HepG2 (cell line): Measurements from ENCODE around the gene NRL. TPM values are rescaled to one million over a fixed set of nuclear protein-coding genes. Genes with fewer than 3 reads are reported as not detected.

Source experiments
- HDAC6 ChIP-seq: fragments of 200-600 bp; sonication (generic); IDR thresholded peaks from 2 replicates; pipeline ENCODE4 v1.7.0; 2017; ENCODE audit warnings: mild to moderate bottlenecking, antibody characterized with exemption, low read length, low read depth
- HOXA5 ChIP-seq: sonication (generic); formaldehyde crosslinking; IDR thresholded peaks from 2 replicates; pipeline ENCODE4 v1.4.0; 2020; ENCODE audit warnings: missing genetic modification reagents
- MEIS1 ChIP-seq: sonication (generic); formaldehyde crosslinking; IDR thresholded peaks from 2 replicates; pipeline ENCODE4 v1.9.0; 2021; ENCODE audit warnings: mild to moderate bottlenecking, missing genetic modification reagents, moderate library complexity, borderline replicate concordance
- PAWR ChIP-seq: sonication (generic); formaldehyde crosslinking; IDR thresholded peaks from 2 replicates; pipeline ENCODE4 v1.4.0; 2020; ENCODE audit warnings: missing genetic modification reagents, mild to moderate bottlenecking, borderline replicate concordance
- PHF8 ChIP-seq: sonication (generic); formaldehyde crosslinking; IDR thresholded peaks from 2 replicates; pipeline ENCODE4 v1.5.0; 2020; ENCODE audit warnings: missing genetic modification reagents
- SALL2 ChIP-seq: sonication (generic); formaldehyde crosslinking; IDR thresholded peaks from 2 replicates; pipeline ENCODE4 v1.8.1; 2023; ENCODE audit warnings: mild to moderate bottlenecking, missing genetic modification reagents, inconsistent platforms
- TAF15 ChIP-seq: fragments of 200-400 bp; formaldehyde crosslinking; IDR thresholded peaks from one replicate; pipeline ENCODE4 v1.6.1; 2018; ENCODE audit warnings: mild to moderate bottlenecking, low read depth, low read length; ENCODE audit not compliant: poor library complexity, severe bottlenecking
- TBX3 ChIP-seq: fragments of 450-650 bp; IDR thresholded peaks from 2 replicates; pipeline ENCODE4 v1.6.1; 2017; ENCODE audit warnings: antibody characterized with exemption, mild to moderate bottlenecking, inconsistent platforms, borderline replicate concordance
- YY1 ChIP-seq: IDR thresholded peaks from 2 replicates; pipeline ENCODE4 v1.6.1; 2011; ENCODE audit warnings: low read length, low read depth, moderate library complexity, mild to moderate bottlenecking; ENCODE audit not compliant: insufficient read depth, insufficient replicate concordance
- ZBTB1 ChIP-seq: sonication (generic); formaldehyde crosslinking; IDR thresholded peaks from 2 replicates; pipeline ENCODE4 v1.4.0; 2020; ENCODE audit warnings: missing genetic modification reagents, borderline replicate concordance
- ZNF225 ChIP-seq: sonication (generic); formaldehyde crosslinking; IDR thresholded peaks from 2 replicates; pipeline ENCODE4 v1.4.0; 2020; ENCODE audit warnings: mild to moderate bottlenecking, missing genetic modification reagents
- ZNF432 ChIP-seq: sonication (generic); formaldehyde crosslinking; IDR thresholded peaks from 2 replicates; pipeline ENCODE4 v1.5.0; 2020; ENCODE audit warnings: missing genetic modification reagents, mild to moderate bottlenecking, borderline replicate concordance
- ZNF629 ChIP-seq: sonication (generic); formaldehyde crosslinking; conservative IDR thresholded peaks from 2 replicates; pipeline ENCODE4 v1.5.0; 2020; ENCODE audit warnings: missing genetic modification reagents
- ZNF891 ChIP-seq: sonication (generic); formaldehyde crosslinking; IDR thresholded peaks from 2 replicates; pipeline ENCODE4 v1.5.0; 2020; ENCODE audit warnings: mild to moderate bottlenecking, missing genetic modification reagents
- polyA plus RNA-seq, 8 experiments: library from polyadenylated mRNA; depleted of rRNA in 3 of 8; stranded (reverse) in 7 of 8; unstranded in 1 of 8; fragments of >200 nt; fragmentation: Illumina TruSeq in 4 of 8; extraction: Trizol in 4 of 8; gene quantifications; 2 replicates each; pipeline versions ENCODE4 v1.2.1 to v1.2.3, GENCODE V29; 2011 to 2016; ENCODE audit warnings: low read depth in 4 of 8, missing spikeins in 1 of 8, mixed read lengths in 1 of 8; ENCODE audit not compliant: insufficient read depth in 1 of 8
- total RNA-seq, 5 experiments: library from RNA; depleted of rRNA; stranded (reverse); fragments of >200 nt; fragmentation: Illumina TruSeq; extraction: Trizol; gene quantifications; 2 replicates each; pipeline ENCODE4 v1.2.3, GENCODE V29; 2016; ENCODE audit warnings: low read depth in 1 of 5
- TF ChIP-seq, protein P1 (sequence below): sonication (generic); formaldehyde crosslinking; IDR thresholded peaks from 2 replicates; pipeline ENCODE4 v1.5.0; 2020; ENCODE audit warnings: mild to moderate bottlenecking, missing genetic modification reagents
- TF ChIP-seq, protein P2 (sequence below): sonication (generic); formaldehyde crosslinking; IDR thresholded peaks from 2 replicates; pipeline ENCODE4 v1.9.0; 2021; ENCODE audit warnings: missing genetic modification reagents, mild to moderate bottlenecking, borderline replicate concordance
- TF ChIP-seq, protein P3 (sequence below): sonication (generic); formaldehyde crosslinking; IDR thresholded peaks from 2 replicates; pipeline ENCODE4 v1.4.0; 2020; ENCODE audit warnings: mild to moderate bottlenecking, missing genetic modification reagents
- TF ChIP-seq, protein P4 (sequence below): IDR thresholded peaks from 2 replicates; pipeline ENCODE4 v1.6.1; 2016; ENCODE audit warnings: missing genetic modification reagents, missing compliant biosample characterization
- TF ChIP-seq, protein P5 (sequence below): sonication (generic); formaldehyde crosslinking; IDR thresholded peaks from 2 replicates; pipeline ENCODE4 v1.8.1; 2023; ENCODE audit warnings: mild to moderate bottlenecking, missing genetic modification reagents, borderline replicate concordance
- TF ChIP-seq, protein P6 (sequence below): sonication (generic); formaldehyde crosslinking; IDR thresholded peaks from 2 replicates; pipeline ENCODE4 v1.4.0; 2020; ENCODE audit warnings: missing genetic modification reagents, borderline replicate concordance

NRL gene
- total and polyA plus RNA-seq, 2 of the 13 experiments (the other 11 are each of a cell fraction or from before 2014, with no cell fraction given), result 2.5 to 4.7 TPM

DNA sequence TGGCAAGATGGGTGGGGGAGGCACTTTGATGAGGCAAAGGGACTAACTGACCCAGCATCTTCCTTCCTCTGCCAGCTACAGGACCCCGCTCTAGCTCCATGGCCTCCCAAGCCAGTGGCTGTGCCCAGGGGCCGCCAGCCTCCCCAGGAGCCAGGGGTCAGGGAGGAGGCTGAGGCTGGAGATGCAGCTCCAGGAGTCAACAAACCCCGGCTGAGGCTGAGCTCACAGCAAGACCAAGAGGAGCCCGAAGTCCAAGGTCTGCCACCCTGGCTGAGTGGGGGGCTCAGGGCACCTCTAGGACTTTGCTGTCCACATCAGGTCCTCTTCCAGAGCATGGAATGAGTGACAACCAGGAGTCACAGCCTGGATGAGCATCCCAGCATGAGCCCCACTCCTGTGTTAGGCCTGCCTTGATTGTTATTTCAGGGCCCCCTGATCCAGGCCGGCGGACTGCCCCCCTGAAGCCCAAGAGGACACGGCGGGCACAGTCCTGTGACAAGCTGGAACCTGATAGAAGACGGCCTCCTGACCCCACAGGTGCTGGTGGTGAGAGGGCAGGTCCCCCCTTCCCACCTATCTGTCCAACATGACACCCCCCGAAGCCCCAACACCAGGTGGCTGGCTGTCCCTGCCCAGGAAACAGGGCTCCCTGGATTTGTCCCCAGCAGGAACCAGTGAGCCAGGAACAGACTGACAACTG lies 45.9 kb downstream of the NRL start (continued):
- TF ChIP-seq, protein P1, sequence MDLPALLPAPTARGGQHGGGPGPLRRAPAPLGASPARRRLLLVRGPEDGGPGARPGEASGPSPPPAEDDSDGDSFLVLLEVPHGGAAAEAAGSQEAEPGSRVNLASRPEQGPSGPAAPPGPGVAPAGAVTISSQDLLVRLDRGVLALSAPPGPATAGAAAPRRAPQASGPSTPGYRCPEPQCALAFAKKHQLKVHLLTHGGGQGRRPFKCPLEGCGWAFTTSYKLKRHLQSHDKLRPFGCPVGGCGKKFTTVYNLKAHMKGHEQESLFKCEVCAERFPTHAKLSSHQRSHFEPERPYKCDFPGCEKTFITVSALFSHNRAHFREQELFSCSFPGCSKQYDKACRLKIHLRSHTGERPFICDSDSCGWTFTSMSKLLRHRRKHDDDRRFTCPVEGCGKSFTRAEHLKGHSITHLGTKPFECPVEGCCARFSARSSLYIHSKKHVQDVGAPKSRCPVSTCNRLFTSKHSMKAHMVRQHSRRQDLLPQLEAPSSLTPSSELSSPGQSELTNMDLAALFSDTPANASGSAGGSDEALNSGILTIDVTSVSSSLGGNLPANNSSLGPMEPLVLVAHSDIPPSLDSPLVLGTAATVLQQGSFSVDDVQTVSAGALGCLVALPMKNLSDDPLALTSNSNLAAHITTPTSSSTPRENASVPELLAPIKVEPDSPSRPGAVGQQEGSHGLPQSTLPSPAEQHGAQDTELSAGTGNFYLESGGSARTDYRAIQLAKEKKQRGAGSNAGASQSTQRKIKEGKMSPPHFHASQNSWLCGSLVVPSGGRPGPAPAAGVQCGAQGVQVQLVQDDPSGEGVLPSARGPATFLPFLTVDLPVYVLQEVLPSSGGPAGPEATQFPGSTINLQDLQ (CRISPR knock-in tag), result 0 out of 2 replicates have a peak, but pooled peaks have one; percentile 29
- TF ChIP-seq TBX3, result no peak
- no peak for TF ChIP-seq MEIS1 (CRISPR knock-in tag)
- TF ChIP-seq ZNF629, result no peak
- TF ChIP-seq HOXA5 (CRISPR knock-in tag), result no peak
- TF ChIP-seq ZBTB1 (CRISPR knock-in tag), result no peak
- TF ChIP-seq PHF8, result no peak
- TF ChIP-seq TAF15, result no peak
- TF ChIP-seq, protein P2, sequence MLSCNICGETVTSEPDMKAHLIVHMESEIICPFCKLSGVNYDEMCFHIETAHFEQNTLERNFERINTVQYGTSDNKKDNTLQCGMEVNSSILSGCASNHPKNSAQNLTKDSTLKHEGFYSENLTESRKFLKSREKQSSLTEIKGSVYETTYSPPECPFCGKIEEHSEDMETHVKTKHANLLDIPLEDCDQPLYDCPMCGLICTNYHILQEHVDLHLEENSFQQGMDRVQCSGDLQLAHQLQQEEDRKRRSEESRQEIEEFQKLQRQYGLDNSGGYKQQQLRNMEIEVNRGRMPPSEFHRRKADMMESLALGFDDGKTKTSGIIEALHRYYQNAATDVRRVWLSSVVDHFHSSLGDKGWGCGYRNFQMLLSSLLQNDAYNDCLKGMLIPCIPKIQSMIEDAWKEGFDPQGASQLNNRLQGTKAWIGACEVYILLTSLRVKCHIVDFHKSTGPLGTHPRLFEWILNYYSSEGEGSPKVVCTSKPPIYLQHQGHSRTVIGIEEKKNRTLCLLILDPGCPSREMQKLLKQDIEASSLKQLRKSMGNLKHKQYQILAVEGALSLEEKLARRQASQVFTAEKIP, result no peak
- TF ChIP-seq, protein P3, sequence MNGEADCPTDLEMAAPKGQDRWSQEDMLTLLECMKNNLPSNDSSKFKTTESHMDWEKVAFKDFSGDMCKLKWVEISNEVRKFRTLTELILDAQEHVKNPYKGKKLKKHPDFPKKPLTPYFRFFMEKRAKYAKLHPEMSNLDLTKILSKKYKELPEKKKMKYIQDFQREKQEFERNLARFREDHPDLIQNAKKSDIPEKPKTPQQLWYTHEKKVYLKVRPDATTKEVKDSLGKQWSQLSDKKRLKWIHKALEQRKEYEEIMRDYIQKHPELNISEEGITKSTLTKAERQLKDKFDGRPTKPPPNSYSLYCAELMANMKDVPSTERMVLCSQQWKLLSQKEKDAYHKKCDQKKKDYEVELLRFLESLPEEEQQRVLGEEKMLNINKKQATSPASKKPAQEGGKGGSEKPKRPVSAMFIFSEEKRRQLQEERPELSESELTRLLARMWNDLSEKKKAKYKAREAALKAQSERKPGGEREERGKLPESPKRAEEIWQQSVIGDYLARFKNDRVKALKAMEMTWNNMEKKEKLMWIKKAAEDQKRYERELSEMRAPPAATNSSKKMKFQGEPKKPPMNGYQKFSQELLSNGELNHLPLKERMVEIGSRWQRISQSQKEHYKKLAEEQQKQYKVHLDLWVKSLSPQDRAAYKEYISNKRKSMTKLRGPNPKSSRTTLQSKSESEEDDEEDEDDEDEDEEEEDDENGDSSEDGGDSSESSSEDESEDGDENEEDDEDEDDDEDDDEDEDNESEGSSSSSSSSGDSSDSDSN (CRISPR knock-in tag), result peak; percentile 37; the same call in 1 of the 2 replicates
- TF ChIP-seq, protein P4, sequence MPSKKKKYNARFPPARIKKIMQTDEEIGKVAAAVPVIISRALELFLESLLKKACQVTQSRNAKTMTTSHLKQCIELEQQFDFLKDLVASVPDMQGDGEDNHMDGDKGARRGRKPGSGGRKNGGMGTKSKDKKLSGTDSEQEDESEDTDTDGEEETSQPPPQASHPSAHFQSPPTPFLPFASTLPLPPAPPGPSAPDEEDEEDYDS (CRISPR knock-in tag), result no peak
- TF ChIP-seq ZNF891, result peak; percentile 67; the same call in 1 of the 2 replicates
- TF ChIP-seq, protein P5, sequence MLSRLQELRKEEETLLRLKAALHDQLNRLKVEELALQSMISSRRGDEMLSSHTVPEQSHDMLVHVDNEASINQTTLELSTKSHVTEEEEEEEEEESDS (CRISPR knock-in tag), result no peak
- no peak for TF ChIP-seq PAWR (CRISPR knock-in tag)
- TF ChIP-seq ZNF225 (CRISPR knock-in tag), result peak; percentile 65; the same call in 1 of the 2 replicates
- TF ChIP-seq SALL2 (CRISPR knock-in tag), result no peak
- TF ChIP-seq, protein P6, sequence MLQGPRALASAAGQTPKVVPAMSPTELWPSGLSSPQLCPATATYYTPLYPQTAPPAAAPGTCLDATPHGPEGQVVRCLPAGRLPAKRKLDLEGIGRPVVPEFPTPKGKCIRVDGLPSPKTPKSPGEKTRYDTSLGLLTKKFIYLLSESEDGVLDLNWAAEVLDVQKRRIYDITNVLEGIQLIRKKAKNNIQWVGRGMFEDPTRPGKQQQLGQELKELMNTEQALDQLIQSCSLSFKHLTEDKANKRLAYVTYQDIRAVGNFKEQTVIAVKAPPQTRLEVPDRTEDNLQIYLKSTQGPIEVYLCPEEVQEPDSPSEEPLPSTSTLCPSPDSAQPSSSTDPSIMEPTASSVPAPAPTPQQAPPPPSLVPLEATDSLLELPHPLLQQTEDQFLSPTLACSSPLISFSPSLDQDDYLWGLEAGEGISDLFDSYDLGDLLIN (CRISPR knock-in tag), result no peak
- TF ChIP-seq YY1, result peak; percentile 9
- TF ChIP-seq ZNF432 (CRISPR knock-in tag), result no peak
- TF ChIP-seq HDAC6, result no peak
